IPS DF 6.9 (cell line): ENCODE measurements around the gene DCLRE1A.
"Not testable (repeated sequence)": the region's sequence is repeated elsewhere in the genome, so short reads cannot be mapped to it uniquely, and the experiment has no call there.

Source experiments
- DNase-seq: peaks from one replicate; pipeline ENCODE4 v3.0.0-alpha.2; 2013; ENCODE audit warnings: low read depth, low spot score
- H3K27ac ChIP-seq: one replicate; pipeline ENCODE4 v1.5.1; 2013; ENCODE audit warnings: low read length, control low read depth
- H3K27me3 ChIP-seq: 2 replicates; pipeline ENCODE4 v1.6.1; 2013; ENCODE audit warnings: mild to moderate bottlenecking, low read length; ENCODE audit not compliant: control insufficient read depth, insufficient read depth
- H3K36me3 ChIP-seq: 2 replicates; pipeline ENCODE4 v1.6.1; 2013; ENCODE audit warnings: low read length; ENCODE audit not compliant: control insufficient read depth, insufficient read depth
- H3K4me1 ChIP-seq: 2 replicates; pipeline ENCODE4 v1.6.1; 2013; ENCODE audit warnings: low read length; ENCODE audit not compliant: control insufficient read depth, insufficient read depth
- H3K4me3 ChIP-seq: 2 replicates; pipeline ENCODE4 v1.5.1; 2013; ENCODE audit warnings: mild to moderate bottlenecking, low read length
- H3K9me3 ChIP-seq: 2 replicates; pipeline ENCODE4 v1.6.1; 2013; ENCODE audit warnings: low read length, inconsistent platforms; ENCODE audit not compliant: control insufficient read depth, insufficient read depth
- WGBS: extraction: QIAGEN DNeasy Blood & Tissue Kit; methylation state at CpG from one replicate; pipeline ENCODE4 v1.1.7; 2013; ENCODE audit warnings: mixed read lengths, missing lambda C conversion rate; ENCODE audit not compliant: insufficient read length, insufficient coverage; 5-methylcytosine and 5-hydroxymethylcytosine counted together

Gene DCLRE1A

GRCh38 chr10:113828567-113828966 lies 25.3 kb downstream of the DCLRE1A start:
- H3K27me3 ChIP-seq, DNase-seq, H3K27ac ChIP-seq, H3K4me1 ChIP-seq, H3K9me3 ChIP-seq, H3K4me3 ChIP-seq, H3K36me3 ChIP-seq: not testable (repeated sequence)
- no CpG with 5 or more reads among the region's 10 CpGs for WGBS

- no CpG with 5 or more reads among the region's 2 CpGs for WGBS
- peaks cover 1% of the 10 kb centered on the region; the same call in 1 of the 2 replicates for H3K4me1 ChIP-seq
- no peaks in the 10 kb centered on the region for H3K9me3 ChIP-seq
- no peaks in the 10 kb centered on the region for H3K36me3 ChIP-seq
- no peaks in the 10 kb centered on the region for H3K27me3 ChIP-seq
- no peak overlapping the region for H3K4me3 ChIP-seq
- H3K27ac ChIP-seq, result no peak overlapping the region
- DNase-seq, result no peak
Measured at GRCh38 chr10:113825791-113826190, 28.1 kb downstream of the DCLRE1A start.

DNA sequence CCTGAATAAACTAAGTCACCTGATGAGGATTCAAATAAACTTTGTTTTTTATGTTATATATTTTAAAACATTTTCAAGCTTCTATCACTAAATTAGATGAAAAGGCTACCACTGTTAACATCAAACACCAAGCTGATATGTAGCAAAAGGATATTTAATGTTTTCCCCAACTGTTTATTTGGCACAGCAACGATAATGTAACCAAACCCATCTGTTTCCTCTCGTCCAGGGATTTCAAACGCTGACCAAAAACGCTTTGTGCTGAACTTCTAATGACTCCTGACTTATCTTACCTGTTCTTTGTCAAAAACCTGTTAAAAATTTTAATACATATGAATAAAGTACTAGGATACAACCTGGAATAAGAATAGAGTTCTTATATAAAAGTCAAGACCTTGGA lies 30.5 kb downstream of the DCLRE1A start:
- Histone ChIP-seq H3K9me3 (no peaks in the 10 kb centered on the region), H3K27me3 (no peaks in the 10 kb centered on the region), H3K4me3 (no peak overlapping the region), H3K36me3 (no peaks in the 10 kb centered on the region), H3K4me1 (peaks cover 1% of the 10 kb centered on the region; the same call in 1 of the 2 replicates), H3K27ac (no peak overlapping the region)
- DNase-seq, result no peak
- no CpG with 5 or more reads among the region's 4 CpGs for WGBS

DNA sequence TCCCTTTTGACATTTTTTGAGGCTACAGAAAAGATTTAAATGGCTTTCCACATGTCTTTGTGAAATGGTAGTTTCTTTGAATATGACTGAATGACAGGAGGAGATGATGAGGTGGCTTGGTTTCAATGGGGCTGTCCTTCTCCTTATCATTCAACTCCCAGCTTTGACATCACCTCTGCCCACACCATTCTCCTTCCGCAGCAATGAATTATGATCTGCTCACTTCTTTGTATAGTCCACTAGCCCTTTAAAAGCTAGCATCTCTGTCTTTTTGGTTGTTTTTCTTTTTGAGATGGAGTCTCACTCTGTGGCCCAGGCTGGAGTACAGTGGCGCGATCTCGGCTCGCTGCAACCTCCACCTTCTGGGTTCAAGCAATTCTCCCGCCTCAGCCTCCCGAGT lies 31.7 kb downstream of the DCLRE1A start:
- Histone ChIP-seq H3K9me3 (no peaks in the 10 kb centered on the region), H3K27ac (no peak overlapping the region), H3K36me3 (no peaks in the 10 kb centered on the region), H3K4me1 (peaks cover 1% of the 10 kb centered on the region; the same call in 1 of the 2 replicates), H3K4me3 (no peak overlapping the region), H3K27me3 (no peaks in the 10 kb centered on the region)
- no CpG with 5 or more reads among the region's 7 CpGs for WGBS
- no peak for DNase-seq

GRCh38 chr10:113821306-113821705 lies 32.6 kb downstream of the DCLRE1A start:
- no CpG with 5 or more reads among the region's 3 CpGs for WGBS
- H3K9me3 ChIP-seq, H3K27me3 ChIP-seq, H3K36me3 ChIP-seq, H3K4me1 ChIP-seq, DNase-seq, H3K4me3 ChIP-seq, H3K27ac ChIP-seq: not testable (repeated sequence)

DNA sequence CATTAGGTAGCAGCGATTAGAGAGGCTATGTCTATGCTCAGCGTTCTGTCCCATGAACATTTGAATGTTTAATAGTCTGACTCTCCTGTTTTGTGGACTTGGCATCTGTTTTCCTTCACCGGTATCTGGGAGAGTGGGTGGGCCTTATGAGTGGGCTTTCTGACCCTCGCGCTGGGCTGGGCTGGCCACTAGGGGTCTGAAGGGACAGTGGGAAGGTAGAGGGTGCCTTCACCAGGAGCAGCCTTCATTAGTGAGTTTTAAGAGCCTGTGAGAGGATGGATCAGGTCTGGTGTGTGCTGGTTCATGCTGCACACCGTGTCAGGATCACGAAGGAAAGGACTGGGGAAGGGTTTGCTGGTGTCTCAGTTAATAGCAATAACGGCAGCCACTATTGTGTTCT lies 33.4 kb downstream of the DCLRE1A start:
- no peak for DNase-seq
- Histone ChIP-seq H3K4me3 (no peak overlapping the region), H3K36me3 (no peaks in the 10 kb centered on the region), H3K4me1 (peaks cover 1% of the 10 kb centered on the region; the same call in 1 of the 2 replicates), H3K27ac (no peak overlapping the region), H3K27me3 (no peaks in the 10 kb centered on the region), H3K9me3 (no peaks in the 10 kb centered on the region)
- no CpG with 5 or more reads among the region's 8 CpGs for WGBS

GRCh38 chr10:113819989-113820388 lies 33.9 kb downstream of the DCLRE1A start:
- no peaks in the 10 kb centered on the region for H3K36me3 ChIP-seq
- no peak for DNase-seq
- peaks cover 1% of the 10 kb centered on the region; the same call in 1 of the 2 replicates for H3K4me1 ChIP-seq
- no peak overlapping the region for H3K27ac ChIP-seq
- no peak overlapping the region for H3K4me3 ChIP-seq
- no peaks in the 10 kb centered on the region for H3K27me3 ChIP-seq
- no CpG with 5 or more reads among the region's 4 CpGs for WGBS
- no peaks in the 10 kb centered on the region for H3K9me3 ChIP-seq

DNA sequence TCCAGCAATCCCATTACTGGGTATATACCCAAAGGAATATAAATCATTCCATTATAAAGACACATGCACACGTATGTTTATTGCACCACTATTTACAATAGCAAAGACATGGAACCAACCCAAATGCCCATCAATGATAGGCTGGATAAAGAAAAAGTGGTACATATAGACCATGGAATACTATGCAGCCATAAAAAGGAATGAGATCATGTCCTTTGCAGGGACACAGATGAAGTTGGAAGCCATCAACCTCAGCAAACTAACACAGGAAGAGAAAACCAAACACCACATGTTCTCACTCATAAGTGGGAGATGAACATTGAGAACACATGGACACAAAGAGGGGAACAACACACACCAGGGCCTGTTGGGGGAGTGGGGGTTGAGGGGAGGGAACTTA lies 39.2 kb downstream of the DCLRE1A start:
- H3K4me1 ChIP-seq, H3K36me3 ChIP-seq, H3K4me3 ChIP-seq, H3K27me3 ChIP-seq, H3K9me3 ChIP-seq, DNase-seq, H3K27ac ChIP-seq: not testable (repeated sequence)
- WGBS, result no CpG with 5 or more reads among the region's 1 CpG

DNA sequence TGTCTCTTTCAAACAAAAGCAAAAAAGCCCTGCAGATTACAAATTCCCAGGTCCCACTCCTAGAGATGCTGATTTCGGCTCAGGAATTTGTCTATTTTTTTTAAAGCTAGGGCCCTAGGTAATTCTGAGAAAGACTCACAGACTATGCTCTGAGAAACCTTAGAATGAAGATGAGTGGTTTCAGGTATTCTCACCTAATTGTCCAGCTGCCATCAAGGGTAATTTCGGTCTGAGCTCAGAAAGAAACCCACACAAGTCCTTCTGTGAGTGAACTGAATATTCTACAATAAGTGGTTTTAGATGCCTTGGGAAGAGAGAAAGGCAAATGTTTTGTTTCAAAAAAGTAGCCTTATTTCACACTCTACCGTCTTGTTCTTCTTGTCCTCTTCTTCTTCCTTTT lies 45.7 kb downstream of the DCLRE1A start:
- H3K4me3 ChIP-seq, result no peak overlapping the region
- no peaks in the 10 kb centered on the region for H3K4me1 ChIP-seq
- no peaks in the 10 kb centered on the region for H3K27me3 ChIP-seq
- no peak for DNase-seq
- H3K36me3 ChIP-seq, result no peaks in the 10 kb centered on the region
- no CpG with 5 or more reads among the region's 3 CpGs for WGBS
- no peaks in the 10 kb centered on the region for H3K9me3 ChIP-seq
- no peak overlapping the region for H3K27ac ChIP-seq

DNA sequence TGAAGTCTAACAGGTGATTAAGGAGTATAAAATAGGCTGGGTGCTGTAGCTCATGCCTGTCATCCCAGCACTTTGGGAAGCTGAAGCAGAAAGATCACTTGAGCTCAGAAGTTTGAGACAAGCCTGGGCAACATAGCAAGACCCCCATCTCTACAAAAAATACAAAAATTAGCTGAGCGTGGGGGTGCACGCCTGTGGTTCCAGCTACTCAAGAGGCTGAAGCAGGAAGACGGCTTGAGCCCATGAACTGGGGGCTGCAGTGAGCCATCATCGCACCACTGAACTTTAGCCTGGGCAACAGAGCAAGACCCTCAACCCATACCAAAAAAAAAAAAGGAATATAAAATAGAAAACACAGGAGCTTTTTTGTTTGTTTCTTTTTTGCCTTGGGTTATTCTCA lies 47.4 kb downstream of the DCLRE1A start:
- DNase-seq, result no peak
- WGBS, result no CpG with 5 or more reads among the region's 4 CpGs

DNA sequence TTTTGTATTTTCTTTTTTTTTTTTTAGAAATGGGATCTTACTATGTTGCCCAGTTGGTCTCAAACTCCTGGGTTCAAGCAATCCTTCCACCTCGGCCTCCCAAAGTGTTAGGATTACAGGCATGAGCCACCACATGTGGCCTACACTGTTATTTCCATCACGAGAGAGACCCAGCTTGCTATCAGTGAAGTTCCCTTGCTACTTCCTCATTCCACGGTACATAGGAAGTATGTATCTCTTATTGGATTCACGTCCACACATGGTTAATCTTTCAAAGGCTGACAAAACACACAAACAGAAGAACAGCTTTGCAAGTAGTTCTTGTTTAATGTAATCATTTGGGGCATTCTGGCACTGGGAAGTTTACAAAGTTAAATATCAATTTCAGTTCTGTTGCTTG lies 50.9 kb downstream of the DCLRE1A start:
- WGBS, result no CpG with 5 or more reads among the region's 4 CpGs
- H3K27me3 ChIP-seq, result no peaks in the 10 kb centered on the region
- DNase-seq, result no peak
- no peak overlapping the region for H3K4me3 ChIP-seq
- H3K36me3 ChIP-seq, result no peaks in the 10 kb centered on the region
- no peak overlapping the region for H3K27ac ChIP-seq
- H3K4me1 ChIP-seq, result no peaks in the 10 kb centered on the region
- H3K9me3 ChIP-seq, result no peaks in the 10 kb centered on the region

More for the DNA sequence above, 47.4 kb downstream of the DCLRE1A start:
- Histone ChIP-seq H3K27ac (no peak overlapping the region), H3K4me1 (no peaks in the 10 kb centered on the region), H3K4me3 (no peak overlapping the region), H3K9me3 (no peaks in the 10 kb centered on the region), H3K27me3 (no peaks in the 10 kb centered on the region), H3K36me3 (no peaks in the 10 kb centered on the region)
